Measurements from ENCODE around the gene AP2A2.

DNA sequence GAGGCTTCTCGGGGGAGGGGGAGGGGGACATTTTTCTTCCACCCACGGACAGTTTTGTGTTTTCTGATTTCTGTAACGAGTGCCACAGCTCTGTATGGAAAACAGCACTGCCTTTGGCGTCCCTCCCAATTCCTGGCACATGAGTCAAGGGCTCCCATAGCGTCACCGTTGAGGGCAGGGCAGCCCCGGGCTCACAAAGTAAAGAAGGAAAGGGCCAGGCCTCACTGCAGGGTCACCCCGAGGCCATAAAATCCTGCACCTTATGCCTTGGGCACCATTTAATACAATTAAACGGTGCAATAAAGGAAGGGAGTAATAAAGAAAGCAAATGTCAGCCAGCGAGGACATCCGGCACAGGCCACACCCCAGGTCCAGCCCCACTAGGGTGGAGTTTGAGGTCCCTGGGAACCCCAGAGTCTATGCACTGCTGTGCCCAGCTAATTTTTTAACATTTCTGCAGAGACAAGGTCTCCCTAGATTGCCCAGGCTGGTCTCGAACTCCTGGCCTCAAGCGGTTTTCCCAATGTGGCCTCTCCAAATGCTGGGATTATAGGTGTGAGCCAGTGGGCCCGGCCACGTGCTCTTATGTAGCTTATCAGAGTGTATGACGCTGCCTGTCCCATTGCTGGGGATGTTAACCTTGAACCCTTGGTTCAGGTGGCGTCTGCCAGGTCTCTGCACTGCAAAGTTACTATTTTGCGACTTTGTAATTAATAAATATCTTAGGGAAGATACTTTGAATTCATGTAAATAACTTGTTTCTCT, 135.4 kb downstream of the AP2A2 start:
- TF ChIP-seq GATA2 (IDR thresholded peaks at IDR 0.05; ENCODE audit: low read depth, low read length) (no peak), GATA3 (IDR thresholded peaks at IDR 0.05; ENCODE audit: low read depth, low read length) (no peak)

Data from SH-SY5Y (cell line).